A673 (cell line): ENCODE data around the gene ANXA2R.

ENCODE experiments used
- CTCF ChIP-seq: fragments of 300-800, 200-600 bp; sonication (generic); conservative IDR thresholded peaks from 2 replicates; pipeline ENCODE4 v1.5.1; 2017; ENCODE audit warnings: low read depth, mild to moderate bottlenecking, antibody characterized with exemption, low read length, moderate library complexity, mixed read lengths
- EZH2 ChIP-seq: fragments of 200-600 bp; sonication (generic); IDR thresholded peaks from 2 replicates; pipeline ENCODE4 v1.6.1; 2017; ENCODE audit warnings: borderline replicate concordance, low read depth, mild to moderate bottlenecking, mixed read lengths, antibody characterized with exemption, low read length; ENCODE audit not compliant: poor library complexity, severe bottlenecking

GRCh38 chr5:43045236-43045635 lies 5.1 kb upstream of the ANXA2R start:
- no peak for TF ChIP-seq CTCF
- no peak for TF ChIP-seq EZH2
